Lung (tissue), 12 donors: ENCODE measurements around the gene MYOM1. TPM values are rescaled to one million over a fixed set of nuclear protein-coding genes. Genes with fewer than 3 reads are reported as not detected.

ENCODE experiments used
- ATAC-seq: fragments of 200-7000 bp; cut with Tn5 transposase; one replicate; pipeline ENCODE4 v1.9.1; 2020; ENCODE audit warnings: moderate number of reproducible peaks; ENCODE audit not compliant: insufficient read depth, low FRiP score
- DNase-seq, 3 donors: peaks; one replicate each; pipeline ENCODE4 v3.0.0-alpha.2; 2013 to 2017
- H3K27ac ChIP-seq, 2 donors: one replicate each; pipeline ENCODE4 v1.5.1; 2013; ENCODE audit warnings: mild to moderate bottlenecking in 2 of 2, moderate library complexity in 2 of 2, control low read depth in 1 of 2, inconsistent platforms in 1 of 2, low read depth in 1 of 2, low read length in 1 of 2
- H3K27me3 ChIP-seq, 3 donors: one replicate each; pipeline ENCODE4 v1.5.1; 2013; ENCODE audit warnings: low read length in 2 of 3; ENCODE audit not compliant: control insufficient read depth in 3 of 3, insufficient read depth in 3 of 3
- H3K36me3 ChIP-seq, 4 donors: one replicate each; pipeline ENCODE4 v1.5.1; 2013; ENCODE audit warnings: low read length in 4 of 4, mild to moderate bottlenecking in 1 of 4, moderate library complexity in 1 of 4; ENCODE audit not compliant: control insufficient read depth in 4 of 4, insufficient read depth in 4 of 4
- H3K4me1 ChIP-seq, 5 donors: one replicate each; pipeline ENCODE4 v1.5.1; 2013; ENCODE audit warnings: low read length in 5 of 5, mild to moderate bottlenecking in 2 of 5, moderate library complexity in 1 of 5; ENCODE audit not compliant: control insufficient read depth in 5 of 5, insufficient read depth in 5 of 5
- H3K4me3 ChIP-seq: one replicate; pipeline ENCODE4 v1.5.1; 2013; ENCODE audit warnings: mild to moderate bottlenecking, control low read depth, moderate library complexity
- H3K9ac ChIP-seq, 2 donors: one replicate each; pipeline ENCODE4 v1.5.1; 2013; ENCODE audit warnings: low read length in 2 of 2, control low read depth in 1 of 2; ENCODE audit not compliant: insufficient read depth in 1 of 2
- H3K9me3 ChIP-seq, 4 donors: one replicate each; pipeline ENCODE4 v1.5.1; 2013; ENCODE audit warnings: low read length in 3 of 4, mild to moderate bottlenecking in 1 of 4, moderate library complexity in 1 of 4; ENCODE audit not compliant: control insufficient read depth in 4 of 4, insufficient read depth in 3 of 4
- WGBS, 2 donors: extraction: QIAGEN DNeasy Blood & Tissue Kit; methylation state at CpG; one replicate each; pipeline ENCODE4 v1.1.7; 2013; 5-methylcytosine and 5-hydroxymethylcytosine counted together
- polyA plus RNA-seq, 2 donors: library from polyadenylated mRNA; stranded (reverse); fragments of 200-250 nt; gene quantifications; one replicate each; pipeline ENCODE4 v1.2.1, GENCODE V29; 2013
- total RNA-seq, 2 donors: library from RNA; depleted of rRNA in 1 of 2; stranded (reverse); fragments of >200 nt in 1 of 2; gene quantifications; one replicate each; pipeline ENCODE4 v1.2.1, GENCODE V29; 2014 to 2021
- TF ChIP-seq, protein P1 (sequence below): IDR thresholded peaks from 2 replicates; pipeline ENCODE4 v1.5.1; 2012; ENCODE audit warnings: mild to moderate bottlenecking; ENCODE audit errors: control extremely low read depth, extremely low read depth
- donor health status: control.
- donor health status: control.
- donor health status: Bipolar disorder and iron deficiency.
- donor health status: healthy.
- donor health status: DM: yes; HTN: yes; CAD: no.

Gene MYOM1
- total and polyA plus RNA-seq, 4 donors: 0.61 to 4.6 (median 1.3) TPM

DNA sequence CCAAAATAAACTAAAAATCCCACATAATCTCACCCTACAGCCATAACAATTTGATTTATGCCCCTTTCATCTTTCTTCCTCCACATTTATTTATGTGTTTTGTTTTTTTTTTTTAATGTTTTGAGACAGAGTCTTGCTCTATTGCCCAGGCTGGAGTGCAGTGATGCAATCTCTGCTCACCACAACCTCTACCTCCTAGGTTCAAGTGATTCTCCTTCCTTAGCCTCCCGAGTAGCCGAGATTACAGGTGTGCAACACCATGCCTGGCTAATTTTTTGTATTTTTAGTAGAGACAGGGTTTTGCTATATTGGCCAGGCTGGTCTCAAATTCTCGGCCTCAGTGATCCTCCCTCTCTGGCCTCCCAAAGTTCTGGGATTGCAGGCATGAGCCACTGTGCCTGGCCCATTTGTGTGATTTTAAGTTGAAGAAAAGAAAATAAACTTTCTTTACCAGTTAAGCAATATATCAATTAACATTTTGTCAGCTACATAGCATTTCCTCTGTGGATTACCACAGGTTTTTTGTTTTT, 170.9 kb downstream of the MYOM1 start:
- no peaks in the 10 kb centered on the region for H3K27me3 ChIP-seq
- no peaks in the 10 kb centered on the region for H3K36me3 ChIP-seq
- ATAC-seq (no peak), DNase-seq (no peak)
- no peak overlapping the region for H3K9ac ChIP-seq
- no peaks in the 10 kb centered on the region for H3K9me3 ChIP-seq
- 80 to 96% methylated on average over 3 of the region's 3 CpGs for WGBS, 2 donors
- peaks cover 0 to 10% (median 5%) of the 10 kb centered on the region in 5 donors for H3K4me1 ChIP-seq
- H3K27ac ChIP-seq: no peak overlapping the region
- TF ChIP-seq, protein P1, sequence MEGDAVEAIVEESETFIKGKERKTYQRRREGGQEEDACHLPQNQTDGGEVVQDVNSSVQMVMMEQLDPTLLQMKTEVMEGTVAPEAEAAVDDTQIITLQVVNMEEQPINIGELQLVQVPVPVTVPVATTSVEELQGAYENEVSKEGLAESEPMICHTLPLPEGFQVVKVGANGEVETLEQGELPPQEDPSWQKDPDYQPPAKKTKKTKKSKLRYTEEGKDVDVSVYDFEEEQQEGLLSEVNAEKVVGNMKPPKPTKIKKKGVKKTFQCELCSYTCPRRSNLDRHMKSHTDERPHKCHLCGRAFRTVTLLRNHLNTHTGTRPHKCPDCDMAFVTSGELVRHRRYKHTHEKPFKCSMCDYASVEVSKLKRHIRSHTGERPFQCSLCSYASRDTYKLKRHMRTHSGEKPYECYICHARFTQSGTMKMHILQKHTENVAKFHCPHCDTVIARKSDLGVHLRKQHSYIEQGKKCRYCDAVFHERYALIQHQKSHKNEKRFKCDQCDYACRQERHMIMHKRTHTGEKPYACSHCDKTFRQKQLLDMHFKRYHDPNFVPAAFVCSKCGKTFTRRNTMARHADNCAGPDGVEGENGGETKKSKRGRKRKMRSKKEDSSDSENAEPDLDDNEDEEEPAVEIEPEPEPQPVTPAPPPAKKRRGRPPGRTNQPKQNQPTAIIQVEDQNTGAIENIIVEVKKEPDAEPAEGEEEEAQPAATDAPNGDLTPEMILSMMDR: no peak
- no peak overlapping the region for H3K4me3 ChIP-seq

DNA sequence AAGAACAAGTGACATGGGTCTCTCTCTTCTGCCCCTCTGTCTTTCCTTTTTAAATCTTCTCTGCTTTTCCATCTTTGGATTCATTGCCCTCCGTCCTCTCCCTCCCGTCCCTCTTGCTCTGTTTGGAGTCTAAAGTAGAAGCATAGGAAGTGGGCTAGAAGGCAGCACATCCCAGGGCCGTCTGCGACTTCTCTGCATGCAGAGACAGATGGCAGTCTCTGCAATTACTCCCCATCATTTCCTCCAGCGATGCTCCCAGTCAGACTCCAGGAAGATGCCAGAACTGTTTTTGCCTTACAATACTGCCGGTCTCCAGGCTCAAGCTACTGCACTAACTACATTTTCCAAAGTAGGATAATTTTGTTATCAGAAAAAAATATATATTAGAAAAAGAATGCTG, 171.6 kb downstream of the MYOM1 start:
- Histone ChIP-seq H3K4me3 (no peak overlapping the region), H3K4me1 (peaks cover 0 to 10% (median 5%) of the 10 kb centered on the region in 5 donors), H3K36me3 (no peaks in the 10 kb centered on the region), H3K9me3 (no peaks in the 10 kb centered on the region), H3K27me3 (no peaks in the 10 kb centered on the region), H3K9ac (no peak overlapping the region), H3K27ac (no peak overlapping the region)
- no peak for DNase-seq
- TF ChIP-seq, protein P1: no peak
- 28 to 47% methylated on average over 6 of the region's 6 CpGs for WGBS, 2 donors
- ATAC-seq: no peak

DNA sequence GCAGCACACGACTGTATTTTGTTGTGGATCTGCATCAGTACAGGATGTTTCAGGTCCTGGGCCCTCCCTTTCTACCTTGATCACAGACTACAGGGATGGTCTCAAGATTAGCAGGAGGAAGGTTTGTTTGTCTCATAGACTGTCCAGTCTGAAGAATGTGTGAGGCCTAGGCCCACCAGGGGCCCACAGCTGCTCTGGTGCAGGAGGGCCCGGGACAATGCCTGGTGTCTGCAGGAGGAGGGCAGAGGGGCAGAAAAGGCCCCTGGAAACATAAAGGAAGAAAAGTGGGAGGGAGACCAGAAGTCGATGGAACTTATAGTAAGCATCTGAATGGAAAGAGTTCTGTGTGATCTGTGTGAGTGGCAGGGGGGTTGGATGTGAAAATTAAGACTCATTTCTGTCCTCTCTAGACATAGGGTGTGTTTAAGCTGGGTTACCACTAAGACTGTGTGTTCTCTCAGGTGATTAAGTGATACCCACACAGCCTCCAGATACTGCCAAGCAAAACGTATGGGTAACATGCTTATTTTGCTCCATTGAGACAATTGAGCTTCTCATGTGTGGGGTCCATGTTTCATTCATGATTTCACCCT, 173.5 kb downstream of the MYOM1 start:
- DNase-seq (no peak), ATAC-seq (no peak)
- 89 to 90% methylated on average over 4 of the region's 4 CpGs for WGBS, 2 donors
- H3K9me3 ChIP-seq: no peaks in the 10 kb centered on the region
- H3K4me3 ChIP-seq: no peak overlapping the region
- H3K4me1 ChIP-seq: peaks cover 0 to 15% (median 4%) of the 10 kb centered on the region in 5 donors
- no peaks in the 10 kb centered on the region for H3K36me3 ChIP-seq
- no peak overlapping the region for H3K9ac ChIP-seq
- no peak overlapping the region for H3K27ac ChIP-seq
- H3K27me3 ChIP-seq: no peaks in the 10 kb centered on the region
- TF ChIP-seq, protein P1: no peak
